OCI-LY3 (cell line): ENCODE data around the gene CITED2.
A peak's percentile ranks its signal among the peaks of the same experiment; 100 is the strongest.

Source experiments
- H2AFZ ChIP-seq: fragments of 200-600, 300-600 bp; shearing (Covaris generic); 2 replicates; pipeline ENCODE4 v1.6.0; 2014; ENCODE audit warnings: antibody characterized with exemption, low read depth, low read length
- H3K27ac ChIP-seq: fragments of 200-600, 300-600 bp; sonication (generic); 2 replicates; pipeline ENCODE4 v1.5.1; 2014; ENCODE audit warnings: mild to moderate bottlenecking, low read length, moderate library complexity, mixed read lengths
- H3K27me3 ChIP-seq: fragments of 200-600, 300-600 bp; sonication (generic); 2 replicates; pipeline ENCODE4 v1.6.1; 2014; ENCODE audit warnings: low read depth, low read length, mixed read lengths
- H3K36me3 ChIP-seq: fragments of 200-600, 300-600 bp; sonication (generic); replicated peaks from 2 replicates; pipeline ENCODE3; 2014; ENCODE audit warnings: low read depth, low read length, mixed read lengths
- H3K4me1 ChIP-seq: fragments of 300-600, 200-600 bp; sonication (generic); 2 replicates; pipeline ENCODE4 v1.6.1; 2014; ENCODE audit warnings: low read length, mixed read lengths
- H3K4me2 ChIP-seq: fragments of 200-600, 300-600 bp; sonication (generic); 2 replicates; pipeline ENCODE4 v1.6.1; 2014; ENCODE audit warnings: low read length, mixed read lengths
- H3K4me3 ChIP-seq: fragments of 300-600, 200-600 bp; sonication (generic); 2 replicates; pipeline ENCODE4 v1.5.1; 2014; ENCODE audit warnings: antibody characterized with exemption, mild to moderate bottlenecking, low read length, moderate library complexity
- H3K79me2 ChIP-seq: fragments of 300-600, 200-600 bp; shearing (Covaris generic); 2 replicates; pipeline ENCODE4 v1.6.1; 2014; ENCODE audit warnings: mild to moderate bottlenecking, low read length, mixed read lengths
- H3K9ac ChIP-seq: fragments of 300-600, 200-600 bp; shearing (Covaris generic); 2 replicates; pipeline ENCODE4 v1.6.0; 2014; ENCODE audit warnings: mild to moderate bottlenecking, low read length, moderate library complexity
- H3K9me3 ChIP-seq: fragments of 200-600, 300-600 bp; shearing (Covaris generic); 2 replicates; pipeline ENCODE4 v1.6.1; 2014; ENCODE audit warnings: low read length, mixed read lengths; ENCODE audit not compliant: insufficient read depth
- H4K20me1 ChIP-seq: fragments of 200-600, 300-600 bp; sonication (generic); 2 replicates; pipeline ENCODE4 v1.6.1; 2016; ENCODE audit warnings: low read length, mixed read lengths; ENCODE audit not compliant: insufficient read depth
- CTCF ChIP-seq: fragments of 200-600, 300-600 bp; sonication (generic); IDR thresholded peaks from 2 replicates; pipeline ENCODE4 v1.5.1; 2014; ENCODE audit warnings: antibody characterized with exemption, low read length, low read depth
- EZH2phosphoT487 ChIP-seq: fragments of 200-600 bp; shearing (Covaris generic); IDR thresholded peaks from 2 replicates; pipeline ENCODE4 v1.6.1; 2018; ENCODE audit warnings: antibody characterized with exemption, mixed run types, low read depth

Gene CITED2

GRCh38 chr6:139373928-139374356 lies 506 bp downstream of the CITED2 start:
- peaks cover 14% of the 10 kb centered on the region for H3K4me1 ChIP-seq
- no peaks in the 10 kb centered on the region for H3K27me3 ChIP-seq
- H3K4me2 ChIP-seq: peak overlapping the region; percentile 97
- H3K27ac ChIP-seq: peak overlapping the region; percentile 98
- no peak for TF ChIP-seq EZH2phosphoT487
- TF ChIP-seq CTCF: no peak
- peak overlapping the region; percentile 99 for H3K4me3 ChIP-seq
- peaks cover 11% of the 10 kb centered on the region for H3K36me3 ChIP-seq
- no peaks in the 10 kb centered on the region; the same call in 1 of the 2 replicates for H4K20me1 ChIP-seq
- peaks cover 28% of the 10 kb centered on the region for H3K79me2 ChIP-seq
- peak overlapping the region; percentile 98 for H3K9ac ChIP-seq
- peak overlapping the region; percentile 48; the same call in 1 of the 2 replicates for H2AFZ ChIP-seq
- H3K9me3 ChIP-seq: no peaks in the 10 kb centered on the region

- Histone ChIP-seq H3K27ac (peak overlapping the region; percentile 98), H3K4me2 (peak overlapping the region; percentile 97), H3K9ac (peak overlapping the region; percentile 98), H3K4me1 (peaks cover 14% of the 10 kb centered on the region), H3K79me2 (peaks cover 28% of the 10 kb centered on the region), H3K4me3 (peak overlapping the region; percentile 99), H3K9me3 (no peaks in the 10 kb centered on the region), H4K20me1 (no peaks in the 10 kb centered on the region; the same call in 1 of the 2 replicates), H3K27me3 (no peaks in the 10 kb centered on the region), H3K36me3 (peaks cover 11% of the 10 kb centered on the region), H2AFZ (peak overlapping the region; percentile 48; the same call in 1 of the 2 replicates)
- TF ChIP-seq EZH2phosphoT487 (no peak), CTCF (peak; percentile 42)
Observed at GRCh38 chr6:139373154-139373927, 1.1 kb downstream of the CITED2 start.

GRCh38 chr6:139372326-139373153 lies 1.9 kb downstream of the CITED2 start:
- H3K9ac ChIP-seq: peak overlapping the region; percentile 98
- H3K36me3 ChIP-seq: peaks cover 11% of the 10 kb centered on the region
- peak overlapping the region; percentile 97 for H3K4me2 ChIP-seq
- peak overlapping the region; percentile 99 for H3K4me3 ChIP-seq
- peaks cover 14% of the 10 kb centered on the region for H3K4me1 ChIP-seq
- H3K79me2 ChIP-seq: peaks cover 28% of the 10 kb centered on the region
- TF ChIP-seq EZH2phosphoT487 (no peak), CTCF (no peak)
- H3K27ac ChIP-seq: peak overlapping the region; percentile 98
- H3K27me3 ChIP-seq: no peaks in the 10 kb centered on the region
- no peak overlapping the region for H2AFZ ChIP-seq
- no peaks in the 10 kb centered on the region; the same call in 1 of the 2 replicates for H4K20me1 ChIP-seq
- H3K9me3 ChIP-seq: no peaks in the 10 kb centered on the region
